ENCODE results near the gene APH1A. TPM values are rescaled to one million over a fixed set of nuclear protein-coding genes. Genes with fewer than 3 reads are reported as not detected.
"Not testable (repeated sequence)": the region's sequence is repeated elsewhere in the genome, so short reads cannot be mapped to it uniquely, and the experiment has no call there.

Gene APH1A
- total and polyA plus RNA-seq, 10 of the 15 experiments (the other 5 are each of a cell fraction or from before 2014, with no cell fraction given): 6.7 to 130 (median 87.7) TPM

- TF ChIP-seq USF2 (IDR thresholded peaks at IDR 0.05; ENCODE audit: borderline replicate concordance, low read depth, low read length): no peak
- TF ChIP-seq, protein P1, sequence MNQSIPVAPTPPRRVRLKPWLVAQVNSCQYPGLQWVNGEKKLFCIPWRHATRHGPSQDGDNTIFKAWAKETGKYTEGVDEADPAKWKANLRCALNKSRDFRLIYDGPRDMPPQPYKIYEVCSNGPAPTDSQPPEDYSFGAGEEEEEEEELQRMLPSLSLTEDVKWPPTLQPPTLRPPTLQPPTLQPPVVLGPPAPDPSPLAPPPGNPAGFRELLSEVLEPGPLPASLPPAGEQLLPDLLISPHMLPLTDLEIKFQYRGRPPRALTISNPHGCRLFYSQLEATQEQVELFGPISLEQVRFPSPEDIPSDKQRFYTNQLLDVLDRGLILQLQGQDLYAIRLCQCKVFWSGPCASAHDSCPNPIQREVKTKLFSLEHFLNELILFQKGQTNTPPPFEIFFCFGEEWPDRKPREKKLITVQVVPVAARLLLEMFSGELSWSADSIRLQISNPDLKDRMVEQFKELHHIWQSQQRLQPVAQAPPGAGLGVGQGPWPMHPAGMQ (IDR thresholded peaks at IDR 0.05; ENCODE audit: borderline replicate concordance): no peak
- TF ChIP-seq NRF1 (conservative IDR thresholded peaks at IDR 0.05; ENCODE audit: low read depth, low read length): no peak
- TF ChIP-seq RAD21 (IDR thresholded peaks at IDR 0.05; ENCODE audit: insufficient read depth, low read depth, low read length): no peak
- no peak for TF ChIP-seq ZSCAN29 (IDR thresholded peaks at IDR 0.05)
- TF ChIP-seq ATF2 (IDR thresholded peaks at IDR 0.05; ENCODE audit: low read length): no peak
- no peak for TF ChIP-seq TARDBP (IDR thresholded peaks at IDR 0.05; ENCODE audit: borderline replicate concordance)
- no peak for TF ChIP-seq PBX3 (IDR thresholded peaks at IDR 0.05; ENCODE audit: insufficient replicate concordance, low read depth, low read length)
- TF ChIP-seq CBX3 (IDR thresholded peaks at IDR 0.05; ENCODE audit: borderline replicate concordance, low read depth): no peak
- TF ChIP-seq, protein P2, sequence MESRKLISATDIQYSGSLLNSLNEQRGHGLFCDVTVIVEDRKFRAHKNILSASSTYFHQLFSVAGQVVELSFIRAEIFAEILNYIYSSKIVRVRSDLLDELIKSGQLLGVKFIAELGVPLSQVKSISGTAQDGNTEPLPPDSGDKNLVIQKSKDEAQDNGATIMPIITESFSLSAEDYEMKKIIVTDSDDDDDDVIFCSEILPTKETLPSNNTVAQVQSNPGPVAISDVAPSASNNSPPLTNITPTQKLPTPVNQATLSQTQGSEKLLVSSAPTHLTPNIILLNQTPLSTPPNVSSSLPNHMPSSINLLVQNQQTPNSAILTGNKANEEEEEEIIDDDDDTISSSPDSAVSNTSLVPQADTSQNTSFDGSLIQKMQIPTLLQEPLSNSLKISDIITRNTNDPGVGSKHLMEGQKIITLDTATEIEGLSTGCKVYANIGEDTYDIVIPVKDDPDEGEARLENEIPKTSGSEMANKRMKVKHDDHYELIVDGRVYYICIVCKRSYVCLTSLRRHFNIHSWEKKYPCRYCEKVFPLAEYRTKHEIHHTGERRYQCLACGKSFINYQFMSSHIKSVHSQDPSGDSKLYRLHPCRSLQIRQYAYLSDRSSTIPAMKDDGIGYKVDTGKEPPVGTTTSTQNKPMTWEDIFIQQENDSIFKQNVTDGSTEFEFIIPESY (IDR thresholded peaks at IDR 0.05): no peak
- no peak for TF ChIP-seq MTA2 (IDR thresholded peaks at IDR 0.05; ENCODE audit: low read depth)
- peak in 1 of 2 experiments; percentile 93; a peak in 2 of 3 replicates for TF ChIP-seq EGR1 (IDR thresholded peaks at IDR 0.05; ENCODE audit: borderline replicate concordance in 1 of 2, low read depth in 2 of 2, low read length in 2 of 2)
Measured at GRCh38 chr1:150233359-150234308, 35.2 kb downstream of the APH1A start (continued).

DNA sequence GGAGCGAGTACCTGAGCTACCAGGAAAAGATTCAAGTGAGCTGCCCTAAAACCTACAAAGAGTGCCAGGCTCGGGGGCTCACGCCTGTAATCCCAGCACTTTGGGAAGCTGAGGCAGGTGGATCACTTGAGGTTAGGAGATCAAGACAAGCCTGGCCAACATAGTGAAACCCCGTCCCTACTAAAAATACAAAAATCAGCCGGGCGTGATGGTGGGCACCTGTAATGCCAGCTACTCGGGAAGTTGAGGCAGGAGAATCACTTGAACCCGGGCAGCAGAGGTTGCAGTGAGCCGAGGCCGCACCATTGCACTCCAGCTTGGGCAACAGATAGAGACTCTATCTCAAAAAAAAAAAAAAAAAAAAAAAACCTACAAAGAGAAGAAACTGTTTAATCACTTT, 35.9 kb downstream of the APH1A start:
- H3K4me1 ChIP-seq (ENCODE audit: control insufficient read depth, insufficient read depth, low read length); BruUV-seq (replicated peaks); H3K27me3 ChIP-seq (replicated peaks in 1 of 2; ENCODE audit: control insufficient read depth in 2 of 2, insufficient read depth in 2 of 2, low read length in 1 of 2); H2AFZ ChIP-seq (ENCODE audit: control insufficient read depth, low read depth, low read length); ATAC-seq; DNase-seq (ENCODE audit: low read depth, low spot score); H3K9me3 ChIP-seq (replicated peaks; ENCODE audit: control insufficient read depth, insufficient read depth, low read length); H4K20me1 ChIP-seq (ENCODE audit: control insufficient read depth, insufficient read depth); in situ Hi-C loops (cut with MboI); FAIRE-seq; H3K36me3 ChIP-seq (ENCODE audit: control insufficient read depth in 2 of 2, insufficient read depth in 2 of 2, low read length in 1 of 2): not testable (repeated sequence)
- CTCF ChIA-PET: interaction anchor here (0.6 to 1.9 kb wide), 10 partner anchors 8 to 1488 kb away, joined by 3 to 7 read pairs (median 4); partner anchors contain the start of genes RIIAD1 and VPS45
- 36% methylated on average over 10 of the region's 10 CpGs for WGBS (ENCODE audit: insufficient coverage, insufficient replicate concordance, low lambda C conversion rate, missing lambda C conversion rate)
- intact Hi-C loops (cut with micrococcal nuclease; ENCODE audit: unreplicated experiment): loop anchor here (10.0 kb wide), 1 partner anchor 132 kb away; the partner anchor contains the start of gene RPRD2
- H3K79me2 ChIP-seq (ENCODE audit: control insufficient read depth, insufficient read depth, low read length): peaks cover 57% of the 10 kb centered on the region
- H3K4me2 ChIP-seq (ENCODE audit: control insufficient read depth, insufficient read depth): peak overlapping the region; percentile 56
- RAD21 ChIA-PET (ENCODE audit: unreplicated experiment): interaction anchor here (0.7 to 1.6 kb wide), 6 partner anchors 43 to 328 kb away, joined by 3 to 4 read pairs (median 3); no protein-coding TSS in a partner anchor
- POLR2A ChIA-PET: interaction anchor here (0.5 to 2.4 kb wide), 12 partner anchors 10 to 773 kb away, joined by 3 to 8 read pairs (median 4); partner anchors contain the start of gene VPS45
- peak overlapping the region; percentile 99 for H3K27ac ChIP-seq (ENCODE audit: control insufficient read depth, insufficient read depth)
- H3K9ac ChIP-seq (ENCODE audit: control insufficient read depth, insufficient read depth, low read length): peak overlapping the region; percentile 100
- SMC1A ChIA-PET (ENCODE audit: uncharacterized antibody, unreplicated experiment): interaction anchor here (0.7 to 1.8 kb wide), 9 partner anchors 10 to 235 kb away, joined by 3 to 11 read pairs (median 3); partner anchors contain the start of gene C1orf54
- H3K4me3 ChIP-seq: peak overlapping the region; percentile 87; the same call in 1 of the 2 replicates
